Measurements from ENCODE around the gene CHMP2B. TPM values are rescaled to one million over a fixed set of nuclear protein-coding genes. Genes with fewer than 3 reads are reported as not detected.

CHMP2B gene
- total and polyA plus RNA-seq, 9 of the 15 experiments (the other 6 are each of a cell fraction or from before 2014, with no cell fraction given) = 7.4 to 17.7 (median 10.6) TPM

GRCh38 chr3:87233805-87234204 is 6.7 kb downstream of the CHMP2B start:
- FAIRE-seq (no peak), DNase-seq (ENCODE audit: extremely low read depth in 1 of 4, low spot score in 3 of 4) (no peak), ATAC-seq (no peak)
- no peak overlapping the region for H3K9ac ChIP-seq (ENCODE audit: insufficient read depth in 1 of 2, low read depth in 2 of 2, low read length in 2 of 2)
- H3K4me3 ChIP-seq = no peak overlapping the region
- no peak overlapping the region for H2AFZ ChIP-seq (ENCODE audit: low read depth, low read length)
- no peaks in the 10 kb centered on the region for H3K27me3 ChIP-seq (ENCODE audit: control insufficient read depth in 2 of 2, insufficient read depth in 2 of 2, low read length in 2 of 2)
- POLR2A ChIA-PET = no interaction called here
- no TSS peak for BruUV-seq (replicated peaks)
- H3K36me3 ChIP-seq (ENCODE audit: control insufficient read depth, insufficient read depth, low read length) = no peaks in the 10 kb centered on the region; the same call in 2 of the 3 replicates
- H3K4me2 ChIP-seq (ENCODE audit: insufficient read depth, low read length) = no peak overlapping the region
- H3K27ac ChIP-seq (ENCODE audit: extremely low read depth, low read depth, low read length) = no peak overlapping the region
- TF ChIP-seq ZNF23 (CRISPR knock-in tag; IDR thresholded peaks at IDR 0.05) (no peak), ZNF354B (CRISPR knock-in tag; IDR thresholded peaks at IDR 0.05) (no peak)
- no peaks in the 10 kb centered on the region; the same call in 1 of the 2 replicates for H4K20me1 ChIP-seq (replicated peaks; ENCODE audit: control insufficient read depth, insufficient read depth, low read length)
- no peaks in the 10 kb centered on the region for H3K9me3 ChIP-seq (replicated peaks; ENCODE audit: control insufficient read depth, insufficient read depth, low read depth, low read length)
- 46% methylated on average over 1 of the region's 1 CpG for WGBS (ENCODE audit: insufficient coverage, low coverage, missing lambda C conversion rate)
- intact Hi-C loops (cut with micrococcal nuclease) = no loop called here
- CTCF ChIA-PET (ENCODE audit: low intra/inter-chr PET ratio) = no interaction called here
- no peaks in the 10 kb centered on the region for H3K4me1 ChIP-seq (replicated peaks in 1 of 2; ENCODE audit: control insufficient read depth in 2 of 2, insufficient read depth in 2 of 2, low read length in 2 of 2)
- in situ Hi-C loops (cut with MboI) = no loop called here
- H3K79me2 ChIP-seq (ENCODE audit: control insufficient read depth, insufficient read depth, low read length) = peaks cover 7% of the 10 kb centered on the region; the same call in 2 of the 3 replicates
- no peaks in the 10 kb centered on the region for H3K9me1 ChIP-seq (ENCODE audit: control insufficient read depth, insufficient read depth, low read length)

- H3K27me3 ChIP-seq (ENCODE audit: control insufficient read depth in 2 of 2, insufficient read depth in 2 of 2, low read length in 2 of 2) = no peaks in the 10 kb centered on the region
- ChIA-PET POLR2A (interaction anchor here (1.3 kb wide), 1 partner anchor 9 kb away, joined by 3 read pairs; the partner anchor contains the start of gene CHMP2B), CTCF (ENCODE audit: low intra/inter-chr PET ratio) (no interaction called here)
- no peak overlapping the region for H3K4me2 ChIP-seq (ENCODE audit: insufficient read depth, low read length)
- no peak for DNase-seq (ENCODE audit: extremely low read depth in 1 of 4, low spot score in 3 of 4)
- BruUV-seq (replicated peaks) = no TSS peak
- no peak overlapping the region for H3K27ac ChIP-seq (ENCODE audit: extremely low read depth, low read depth, low read length)
- no peak for TF ChIP-seq CTBP1 (IDR thresholded peaks at IDR 0.05; ENCODE audit: borderline replicate concordance)
- no peak for TF ChIP-seq ZKSCAN8 (CRISPR knock-in tag; IDR thresholded peaks at IDR 0.05)
- TF ChIP-seq, protein P1, sequence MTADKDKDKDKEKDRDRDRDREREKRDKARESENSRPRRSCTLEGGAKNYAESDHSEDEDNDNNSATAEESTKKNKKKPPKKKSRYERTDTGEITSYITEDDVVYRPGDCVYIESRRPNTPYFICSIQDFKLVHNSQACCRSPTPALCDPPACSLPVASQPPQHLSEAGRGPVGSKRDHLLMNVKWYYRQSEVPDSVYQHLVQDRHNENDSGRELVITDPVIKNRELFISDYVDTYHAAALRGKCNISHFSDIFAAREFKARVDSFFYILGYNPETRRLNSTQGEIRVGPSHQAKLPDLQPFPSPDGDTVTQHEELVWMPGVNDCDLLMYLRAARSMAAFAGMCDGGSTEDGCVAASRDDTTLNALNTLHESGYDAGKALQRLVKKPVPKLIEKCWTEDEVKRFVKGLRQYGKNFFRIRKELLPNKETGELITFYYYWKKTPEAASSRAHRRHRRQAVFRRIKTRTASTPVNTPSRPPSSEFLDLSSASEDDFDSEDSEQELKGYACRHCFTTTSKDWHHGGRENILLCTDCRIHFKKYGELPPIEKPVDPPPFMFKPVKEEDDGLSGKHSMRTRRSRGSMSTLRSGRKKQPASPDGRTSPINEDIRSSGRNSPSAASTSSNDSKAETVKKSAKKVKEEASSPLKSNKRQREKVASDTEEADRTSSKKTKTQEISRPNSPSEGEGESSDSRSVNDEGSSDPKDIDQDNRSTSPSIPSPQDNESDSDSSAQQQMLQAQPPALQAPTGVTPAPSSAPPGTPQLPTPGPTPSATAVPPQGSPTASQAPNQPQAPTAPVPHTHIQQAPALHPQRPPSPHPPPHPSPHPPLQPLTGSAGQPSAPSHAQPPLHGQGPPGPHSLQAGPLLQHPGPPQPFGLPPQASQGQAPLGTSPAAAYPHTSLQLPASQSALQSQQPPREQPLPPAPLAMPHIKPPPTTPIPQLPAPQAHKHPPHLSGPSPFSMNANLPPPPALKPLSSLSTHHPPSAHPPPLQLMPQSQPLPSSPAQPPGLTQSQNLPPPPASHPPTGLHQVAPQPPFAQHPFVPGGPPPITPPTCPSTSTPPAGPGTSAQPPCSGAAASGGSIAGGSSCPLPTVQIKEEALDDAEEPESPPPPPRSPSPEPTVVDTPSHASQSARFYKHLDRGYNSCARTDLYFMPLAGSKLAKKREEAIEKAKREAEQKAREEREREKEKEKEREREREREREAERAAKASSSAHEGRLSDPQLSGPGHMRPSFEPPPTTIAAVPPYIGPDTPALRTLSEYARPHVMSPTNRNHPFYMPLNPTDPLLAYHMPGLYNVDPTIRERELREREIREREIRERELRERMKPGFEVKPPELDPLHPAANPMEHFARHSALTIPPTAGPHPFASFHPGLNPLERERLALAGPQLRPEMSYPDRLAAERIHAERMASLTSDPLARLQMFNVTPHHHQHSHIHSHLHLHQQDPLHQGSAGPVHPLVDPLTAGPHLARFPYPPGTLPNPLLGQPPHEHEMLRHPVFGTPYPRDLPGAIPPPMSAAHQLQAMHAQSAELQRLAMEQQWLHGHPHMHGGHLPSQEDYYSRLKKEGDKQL (CRISPR knock-in tag; IDR thresholded peaks at IDR 0.05; ENCODE audit: borderline replicate concordance) = no peak
- no peak for TF ChIP-seq NCOA4 (IDR thresholded peaks at IDR 0.05; ENCODE audit: partially characterized antibody)
- TF ChIP-seq DIDO1 (tag; IDR thresholded peaks at IDR 0.05; ENCODE audit: low read depth) = no peak
- no peaks in the 10 kb centered on the region for H3K4me1 ChIP-seq (replicated peaks in 1 of 2; ENCODE audit: control insufficient read depth in 2 of 2, insufficient read depth in 2 of 2, low read length in 2 of 2)
- no peak for FAIRE-seq
- H3K9ac ChIP-seq (ENCODE audit: insufficient read depth in 1 of 2, low read depth in 2 of 2, low read length in 2 of 2) = no peak overlapping the region
- no peak overlapping the region for H2AFZ ChIP-seq (ENCODE audit: low read depth, low read length)
- H3K4me3 ChIP-seq = no peak overlapping the region
- no peak for ATAC-seq
- H3K79me2 ChIP-seq (ENCODE audit: control insufficient read depth, insufficient read depth, low read length) = no peaks in the 10 kb centered on the region; the same call in 2 of the 3 replicates
- H4K20me1 ChIP-seq (replicated peaks; ENCODE audit: control insufficient read depth, insufficient read depth, low read length) = no peaks in the 10 kb centered on the region; the same call in 1 of the 2 replicates
- H3K9me3 ChIP-seq (replicated peaks; ENCODE audit: control insufficient read depth, insufficient read depth, low read depth, low read length) = no peaks in the 10 kb centered on the region
- no peaks in the 10 kb centered on the region; the same call in 2 of the 3 replicates for H3K36me3 ChIP-seq (ENCODE audit: control insufficient read depth, insufficient read depth, low read length)
- WGBS (ENCODE audit: insufficient coverage, low coverage, missing lambda C conversion rate) = 80% methylated on average over 1 of the region's 1 CpG
- H3K9me1 ChIP-seq (ENCODE audit: control insufficient read depth, insufficient read depth, low read length) = no peaks in the 10 kb centered on the region
- intact Hi-C loops (cut with micrococcal nuclease) = no loop called here
- in situ Hi-C loops (cut with MboI) = no loop called here
Measured at GRCh38 chr3:87236093-87236492, 9.0 kb downstream of the CHMP2B start.

Measured in K562 (cell line).